HPDE6-E6E7 (cell line): ENCODE data around the gene PRIMA1.

Source experiments
- DNase-seq: peaks from one replicate; pipeline ENCODE4 v3.0.0; 2011; ENCODE audit warnings: missing footprints; ENCODE audit errors: extremely low spot score

PRIMA1 gene

DNA sequence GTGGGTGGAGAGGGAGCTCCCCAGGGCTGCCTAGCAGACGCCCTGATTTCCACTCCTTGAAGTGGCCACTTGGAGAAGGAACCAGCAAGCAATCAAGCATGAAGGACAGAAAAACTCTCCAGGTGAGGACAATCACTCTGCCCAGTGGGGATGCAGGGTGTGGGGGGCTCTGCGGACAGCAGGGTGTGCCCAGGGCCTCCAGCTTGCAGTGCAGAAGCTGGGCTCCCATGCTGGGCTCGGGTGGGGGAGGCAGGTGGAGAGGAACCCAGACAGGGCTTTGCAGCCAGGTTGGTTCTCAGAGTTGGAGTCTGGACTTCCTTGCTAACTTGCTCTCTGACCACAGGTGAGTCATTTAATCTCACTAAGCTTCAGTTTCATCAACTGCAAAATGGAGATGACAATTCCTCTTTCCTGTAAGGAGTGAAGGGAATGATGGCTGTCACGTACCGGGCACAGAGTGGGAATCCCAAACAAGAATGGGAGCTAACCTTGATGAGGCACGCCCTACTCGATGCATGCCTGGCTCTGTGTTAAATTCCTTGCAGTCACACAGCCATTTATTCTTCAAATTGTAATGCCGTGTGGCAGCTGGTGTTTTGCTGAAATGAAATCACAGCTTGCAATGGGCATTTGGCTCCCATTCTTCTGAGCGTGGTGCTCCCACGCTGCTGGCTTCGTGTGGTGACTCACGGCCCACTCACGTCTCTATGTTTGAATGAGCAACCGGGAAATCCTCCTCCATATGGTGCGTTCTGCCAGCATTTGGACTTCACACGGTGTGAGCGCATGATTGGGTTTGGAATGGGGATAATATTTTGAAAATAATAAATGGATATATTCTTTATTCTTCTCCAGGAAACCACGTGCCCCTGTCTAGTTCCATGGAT lies 75.2 kb downstream of the PRIMA1 start:
- no peak for DNase-seq

DNA sequence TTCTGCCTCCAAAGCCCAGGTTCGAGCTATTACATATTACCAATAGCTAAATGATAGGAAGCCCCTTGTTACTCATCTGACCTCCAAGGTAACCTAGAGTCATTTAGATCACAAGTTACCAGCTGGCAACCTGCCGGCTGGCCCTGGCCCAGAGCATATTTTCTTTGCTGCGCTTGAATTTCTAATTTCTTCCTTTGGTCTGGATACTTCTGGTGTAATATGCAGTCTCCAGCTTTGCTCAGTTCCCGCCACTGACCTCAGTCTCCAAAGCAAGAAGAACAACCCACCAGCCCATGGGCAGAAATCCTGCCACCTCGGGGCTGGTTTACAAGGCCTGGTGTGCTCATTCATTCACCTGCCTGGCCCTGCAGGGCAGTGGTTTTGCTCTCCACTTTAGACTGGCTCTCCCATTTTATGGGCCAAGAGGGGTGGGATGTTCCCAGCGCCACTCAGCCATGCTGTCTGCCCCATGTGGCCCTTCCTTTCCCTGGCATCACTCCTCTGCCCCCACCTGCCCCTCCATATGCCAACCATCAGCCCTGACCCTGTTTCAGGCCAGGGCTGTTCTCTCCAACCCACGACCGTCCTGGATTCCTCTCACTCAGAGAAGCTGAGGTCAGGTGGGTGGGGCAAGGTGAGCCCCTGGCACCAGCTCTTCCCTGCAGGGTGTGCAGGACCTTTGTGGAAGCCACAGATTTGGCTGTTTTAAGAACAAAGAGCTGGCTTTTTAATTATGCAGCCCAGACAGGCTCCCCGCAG lies 76.0 kb downstream of the PRIMA1 start:
- no peak for DNase-seq

DNA sequence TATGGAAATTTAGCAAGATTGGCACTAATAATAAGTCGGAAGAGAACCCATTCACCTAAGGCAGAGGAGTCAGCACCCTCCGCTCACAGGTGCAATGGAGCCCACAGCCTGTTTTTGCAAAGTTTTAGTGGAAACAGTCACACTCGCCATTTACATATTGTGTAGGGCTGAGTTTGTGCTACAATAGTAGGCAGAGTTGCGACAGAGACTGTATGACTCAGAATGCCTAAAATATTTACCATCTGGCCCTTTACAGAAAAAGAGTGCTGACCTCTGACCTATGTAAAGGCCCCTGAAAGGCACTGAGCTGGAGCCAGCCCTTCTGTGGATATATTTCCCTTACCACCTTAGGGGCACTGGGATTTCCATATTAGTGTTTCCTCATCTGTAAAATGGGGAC lies 79.0 kb downstream of the PRIMA1 start:
- DNase-seq: no peak

DNA sequence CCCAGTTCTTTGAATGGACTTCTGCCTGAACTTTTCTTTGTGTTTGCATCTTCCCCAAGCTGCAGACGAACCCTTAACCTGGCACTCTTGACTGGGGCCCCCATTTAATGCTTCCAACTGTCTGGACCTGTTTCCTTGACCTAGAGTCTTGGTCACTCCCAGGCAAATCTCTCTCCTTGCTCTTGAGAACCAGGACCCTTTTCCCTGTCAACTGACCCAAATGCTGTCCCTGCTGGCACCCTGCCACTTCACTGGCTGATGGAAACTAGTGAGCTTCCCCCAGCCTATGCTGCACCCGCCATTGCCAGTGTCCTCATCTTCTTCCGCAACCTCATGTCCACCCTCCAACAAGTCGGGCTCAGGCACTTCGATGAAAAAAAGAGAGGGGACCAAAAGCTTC lies 79.5 kb downstream of the PRIMA1 start:
- no peak for DNase-seq

DNA sequence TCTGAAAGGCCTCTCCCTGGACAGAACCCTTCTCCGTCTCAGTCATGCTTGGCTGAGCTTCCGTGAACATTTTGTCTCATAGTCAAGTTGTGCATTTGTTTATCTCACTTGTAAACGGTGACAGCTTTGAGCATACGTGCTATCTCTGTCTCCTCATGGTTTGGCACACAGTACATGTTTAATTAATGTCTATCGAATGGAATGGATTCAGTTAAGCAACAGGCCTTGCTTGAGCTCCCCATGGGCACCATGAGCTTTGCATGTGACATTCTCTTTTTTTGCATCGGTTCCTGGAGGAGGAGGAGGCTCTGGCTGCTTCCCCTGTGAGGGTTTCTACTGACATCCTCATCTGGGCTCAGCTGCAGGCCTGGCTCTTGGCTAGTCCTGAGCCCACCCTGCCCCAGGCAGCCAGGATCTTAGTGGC lies 80.0 kb downstream of the PRIMA1 start:
- DNase-seq: no peak

DNA sequence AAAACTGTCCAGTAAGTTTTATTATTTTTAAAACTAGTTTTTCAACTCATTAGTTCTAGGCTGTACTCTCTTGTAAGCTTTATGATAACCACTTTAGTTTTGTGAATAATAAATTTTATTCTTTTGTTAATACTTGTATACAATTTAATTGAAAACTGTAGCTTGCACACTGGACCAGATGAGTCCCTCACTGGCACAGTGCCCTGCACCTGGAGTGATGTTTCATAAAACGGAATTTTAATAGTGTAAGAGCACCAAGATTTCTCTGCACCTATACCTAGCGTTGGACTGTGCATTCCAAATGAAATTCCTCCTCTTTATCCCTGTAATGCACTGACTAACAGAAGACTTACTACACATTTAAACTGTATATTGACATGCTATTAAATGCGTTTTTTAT lies 80.8 kb downstream of the PRIMA1 start:
- no peak for DNase-seq

DNA sequence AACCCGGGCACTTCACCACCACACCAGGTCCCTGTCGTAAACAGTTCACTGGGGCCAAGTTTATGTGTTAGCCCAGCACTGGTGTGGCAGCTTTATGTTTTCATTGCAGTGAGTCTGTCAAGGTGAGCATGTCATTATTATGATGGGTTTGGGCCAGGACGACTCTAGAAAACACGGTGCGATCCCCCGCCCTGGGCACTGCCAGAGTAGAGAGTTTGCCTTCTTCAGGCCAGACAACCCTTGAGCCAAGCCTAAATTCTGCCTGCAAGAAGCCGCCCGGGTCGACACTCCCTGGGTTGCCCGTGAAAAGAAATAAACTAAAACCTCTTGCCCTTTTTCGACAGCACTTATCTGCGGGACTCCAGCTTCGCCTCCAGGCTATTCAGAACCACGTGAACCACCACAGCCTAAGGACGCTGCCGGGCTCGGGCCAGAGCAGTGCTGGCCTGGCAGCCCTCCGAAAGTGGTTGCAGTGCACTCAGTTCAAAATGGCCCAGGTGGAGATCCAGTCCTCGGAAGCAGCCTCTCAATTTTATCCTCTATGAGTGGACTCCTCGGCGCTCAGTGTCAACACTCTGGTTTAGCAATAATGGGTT lies 81.8 kb downstream of the PRIMA1 start:
- no peak for DNase-seq

DNA sequence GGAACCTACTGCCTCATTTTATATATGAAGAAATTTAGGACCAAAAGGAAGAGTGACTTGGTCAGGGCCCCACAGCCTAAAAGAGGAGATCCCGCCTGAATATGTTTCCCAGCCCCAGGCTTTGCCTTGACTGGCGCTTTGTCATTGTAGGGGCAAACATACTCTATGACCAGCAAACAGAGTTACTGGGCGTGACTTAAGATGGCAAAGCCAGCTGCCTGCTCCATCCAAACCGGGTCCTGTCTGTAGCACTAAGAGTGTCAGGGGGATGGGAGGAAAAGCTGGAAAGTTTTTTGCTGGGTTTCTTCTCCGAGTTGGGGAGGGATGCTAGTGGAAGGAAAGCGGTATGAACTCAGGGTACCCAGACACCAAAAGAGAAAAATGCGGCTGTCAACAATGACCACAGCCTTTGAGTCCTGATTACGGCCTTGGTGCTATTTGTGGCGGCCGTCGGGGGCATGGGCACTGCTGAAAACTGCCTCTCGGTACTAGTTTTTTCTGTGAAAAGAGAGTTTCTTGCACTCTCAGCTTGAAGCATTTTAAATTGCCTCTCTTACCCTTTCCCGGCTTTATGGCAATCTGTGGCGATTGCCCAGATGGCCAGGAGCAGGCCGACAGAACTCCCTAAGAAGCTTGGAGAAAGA lies 82.7 kb downstream of the PRIMA1 start:
- DNase-seq: no peak

DNA sequence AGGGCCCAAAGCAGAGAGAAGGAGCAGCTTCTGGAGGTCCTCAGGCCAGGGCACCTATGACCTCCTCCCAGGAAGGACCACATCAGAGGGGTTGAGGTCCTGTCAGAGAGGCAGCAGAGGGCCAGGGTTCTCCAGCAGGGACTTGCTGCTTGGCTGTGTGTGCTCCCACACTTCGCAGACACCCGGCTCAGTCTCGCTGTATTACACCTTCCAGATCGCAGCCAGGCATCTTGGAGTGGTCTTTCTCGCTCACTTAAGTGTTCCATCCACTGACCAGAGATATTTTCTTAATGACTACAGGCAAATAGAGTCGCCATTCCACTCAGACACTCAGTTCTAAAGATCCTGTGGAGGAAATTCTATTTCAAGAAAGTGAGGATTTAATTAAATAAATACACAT lies 84.3 kb downstream of the PRIMA1 start:
- no peak for DNase-seq

DNA sequence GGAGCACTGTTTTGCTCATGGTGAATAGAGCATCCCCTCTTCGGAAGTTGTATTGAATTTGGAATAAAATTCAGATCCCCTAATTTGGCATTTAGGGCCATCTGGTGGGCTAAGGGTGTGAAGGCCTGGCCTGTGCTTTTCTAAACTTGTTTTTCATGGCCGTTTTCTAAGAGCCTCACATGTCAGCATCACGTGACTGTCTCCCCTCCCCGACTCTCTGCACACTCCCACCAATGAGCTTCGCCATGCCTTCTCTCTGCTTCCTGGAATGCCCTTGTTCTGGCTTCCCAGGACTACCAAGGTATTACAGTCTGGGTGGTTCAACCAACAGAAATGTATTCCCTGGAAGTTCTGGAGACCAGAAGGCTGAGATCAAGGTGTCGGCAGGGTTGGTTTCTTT lies 85.3 kb downstream of the PRIMA1 start:
- no peak for DNase-seq

DNA sequence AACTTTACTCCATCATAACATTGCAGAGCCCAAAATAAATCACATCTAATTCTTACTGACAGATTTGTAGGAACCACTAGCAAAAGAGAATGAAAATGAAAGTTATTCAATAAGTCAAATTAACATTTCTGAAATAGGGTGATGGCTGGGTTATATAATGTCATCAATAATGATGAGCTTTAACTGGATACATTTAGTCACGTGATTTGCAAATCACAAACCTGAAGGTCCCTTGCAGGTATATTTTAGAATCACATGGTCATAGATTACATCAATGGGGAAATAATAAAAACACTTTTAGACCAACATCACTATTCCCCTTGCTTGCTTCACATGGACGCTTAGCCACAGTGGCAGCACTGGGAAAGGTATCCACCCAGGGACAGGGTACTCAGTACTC lies 86.7 kb downstream of the PRIMA1 start:
- no peak for DNase-seq

DNA sequence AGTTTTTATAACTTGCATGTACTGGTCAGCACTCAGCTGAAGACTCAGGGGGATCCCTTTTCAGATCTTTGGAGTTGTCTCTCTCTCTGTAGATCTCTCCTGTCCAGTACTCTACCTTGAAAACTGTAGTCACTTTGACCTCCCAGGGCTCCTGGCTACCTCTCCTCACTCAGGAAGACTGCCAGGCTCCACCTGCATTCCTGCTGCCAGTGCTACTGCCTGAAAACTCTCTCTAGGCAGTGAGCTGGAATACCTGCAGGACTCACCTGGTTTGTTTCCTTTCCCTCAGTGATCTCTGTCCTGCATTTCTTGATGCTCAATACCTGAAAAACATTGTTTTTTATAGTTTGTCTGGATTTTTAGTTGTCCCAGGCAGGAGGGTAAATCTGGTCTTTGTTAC lies 87.4 kb downstream of the PRIMA1 start:
- DNase-seq: no peak

DNA sequence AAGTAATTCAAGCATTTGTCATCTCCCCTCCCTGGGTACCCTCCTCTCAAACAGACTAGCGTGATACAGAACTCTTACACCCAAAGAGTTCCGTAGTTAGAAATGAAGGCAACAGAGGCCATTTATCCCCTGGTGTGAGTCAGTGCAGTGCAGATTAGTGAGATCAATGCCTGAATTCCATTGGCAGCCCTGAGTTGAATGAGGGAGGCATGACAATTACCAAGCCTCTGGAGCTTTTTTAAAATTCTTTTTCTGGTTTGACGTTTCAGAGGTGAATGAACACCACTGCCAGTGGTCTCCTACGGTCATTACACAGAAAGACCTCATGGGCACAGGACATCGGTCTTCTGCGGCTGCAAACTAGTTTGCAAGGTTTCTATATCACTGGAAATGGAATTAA lies 94.4 kb downstream of the PRIMA1 start:
- DNase-seq: no peak

DNA sequence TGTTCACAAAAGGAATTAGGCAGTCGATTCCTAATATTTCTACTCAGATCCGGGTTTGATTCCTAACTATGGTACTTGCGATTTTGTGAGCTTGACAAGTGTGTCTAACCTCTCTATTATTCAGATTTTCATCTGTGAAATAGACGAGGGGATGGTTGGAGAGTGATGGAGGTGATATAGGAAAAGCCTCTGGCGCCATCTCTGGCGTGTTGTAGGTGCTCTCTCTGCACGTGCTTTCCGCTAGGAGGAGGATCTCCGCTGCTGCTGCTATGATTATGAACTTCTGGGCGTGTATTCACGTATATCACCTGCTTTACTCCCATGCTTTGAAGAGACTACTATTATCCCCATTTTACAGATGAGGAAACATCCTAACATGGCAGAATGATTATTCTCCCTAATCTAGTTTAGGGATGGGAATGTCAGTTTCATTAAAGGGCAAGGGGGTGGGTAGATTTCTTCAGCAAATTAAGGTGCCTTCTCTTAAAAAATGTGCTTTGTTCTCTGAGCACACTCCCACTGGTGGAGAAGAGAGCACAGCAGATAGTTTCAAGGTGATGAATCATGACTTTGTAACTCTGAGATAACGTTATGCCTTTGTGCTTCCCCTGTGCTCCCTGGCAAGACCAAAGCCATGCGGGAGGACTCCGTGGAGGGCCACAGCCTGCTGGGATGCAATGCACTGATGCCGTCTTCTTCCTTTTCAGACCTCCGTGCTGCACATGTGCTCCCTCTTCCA lies 97.1 kb downstream of the PRIMA1 start:
- no peak for DNase-seq

DNA sequence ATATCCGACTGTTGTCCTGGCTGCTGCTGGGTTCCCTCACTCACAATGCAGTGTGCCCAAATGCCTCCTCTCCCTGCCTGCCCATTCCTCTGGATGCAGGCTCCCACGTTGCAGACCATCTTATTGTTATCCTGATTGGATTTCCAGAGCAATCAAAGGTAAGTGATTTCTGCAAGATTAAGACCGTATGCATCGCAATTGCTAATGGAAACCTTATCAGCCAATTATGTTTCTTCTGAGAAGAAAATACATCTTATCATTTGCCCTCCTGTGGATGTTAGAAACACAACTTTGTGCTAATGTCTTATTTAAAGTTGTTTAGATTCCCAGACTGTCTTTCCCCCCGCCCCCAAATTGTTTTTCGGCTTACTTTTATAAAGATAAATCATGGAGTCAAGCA lies 98.1 kb downstream of the PRIMA1 start:
- no peak for DNase-seq

DNA sequence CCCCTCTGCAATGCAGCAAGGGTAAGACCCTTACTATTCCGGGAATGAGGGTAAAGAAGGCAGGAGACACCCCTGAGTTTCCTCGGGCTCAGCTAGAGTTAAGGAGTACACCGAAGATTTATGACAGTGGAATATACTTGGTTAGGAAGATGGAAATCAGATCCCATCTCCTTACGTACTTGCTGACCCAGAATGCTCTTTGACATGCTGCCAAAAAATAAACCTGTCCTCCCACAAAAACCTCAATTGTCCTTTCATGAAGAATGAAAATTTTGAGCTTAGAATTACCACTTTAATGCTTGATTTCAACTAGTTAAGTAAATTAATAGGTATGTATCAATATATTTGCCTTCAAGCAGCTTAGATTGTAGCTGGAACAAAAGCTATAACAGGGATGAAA lies 99.5 kb downstream of the PRIMA1 start:
- DNase-seq: no peak

DNA sequence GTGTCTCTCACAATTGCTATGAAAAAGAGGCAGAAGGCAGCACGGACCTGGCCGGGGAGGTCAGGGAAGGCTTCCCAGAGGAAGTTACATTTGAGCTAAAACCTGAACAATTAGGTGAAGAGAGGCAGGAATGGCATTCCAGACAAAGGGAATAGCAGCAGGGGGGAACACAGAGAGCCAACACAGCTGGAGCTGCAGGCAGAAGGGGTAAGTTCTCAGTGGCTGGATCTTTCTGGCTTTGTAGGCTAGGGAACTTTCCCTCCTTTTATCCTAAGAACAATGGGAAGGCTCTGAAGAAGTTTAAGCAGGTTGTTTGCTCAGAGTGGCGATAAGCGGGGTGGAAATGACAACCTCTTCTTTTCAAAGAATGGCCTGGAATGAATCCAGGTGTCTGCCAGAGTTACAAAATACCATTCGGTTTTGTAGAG lies 100.0 kb downstream of the PRIMA1 start:
- DNase-seq: no peak

DNA sequence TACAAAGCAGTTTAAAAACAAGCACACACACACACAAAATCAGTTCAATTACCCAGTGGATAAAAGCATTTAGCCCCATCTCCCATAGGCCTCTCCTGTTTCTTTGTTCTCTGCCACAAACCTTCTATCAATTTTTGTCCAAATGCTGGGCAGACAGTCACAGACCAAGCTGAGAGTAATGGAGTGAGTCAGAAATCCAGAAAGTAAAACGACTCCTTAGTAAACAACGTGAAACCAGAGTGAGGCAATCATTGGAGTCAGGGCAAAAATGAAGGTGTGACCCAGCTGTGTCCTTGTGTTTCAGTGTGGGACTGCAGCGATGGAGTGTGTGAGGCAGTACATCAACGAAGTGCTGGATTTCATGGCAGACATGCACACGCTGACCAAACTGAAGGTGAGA lies 102.0 kb downstream of the PRIMA1 start:
- no peak for DNase-seq

DNA sequence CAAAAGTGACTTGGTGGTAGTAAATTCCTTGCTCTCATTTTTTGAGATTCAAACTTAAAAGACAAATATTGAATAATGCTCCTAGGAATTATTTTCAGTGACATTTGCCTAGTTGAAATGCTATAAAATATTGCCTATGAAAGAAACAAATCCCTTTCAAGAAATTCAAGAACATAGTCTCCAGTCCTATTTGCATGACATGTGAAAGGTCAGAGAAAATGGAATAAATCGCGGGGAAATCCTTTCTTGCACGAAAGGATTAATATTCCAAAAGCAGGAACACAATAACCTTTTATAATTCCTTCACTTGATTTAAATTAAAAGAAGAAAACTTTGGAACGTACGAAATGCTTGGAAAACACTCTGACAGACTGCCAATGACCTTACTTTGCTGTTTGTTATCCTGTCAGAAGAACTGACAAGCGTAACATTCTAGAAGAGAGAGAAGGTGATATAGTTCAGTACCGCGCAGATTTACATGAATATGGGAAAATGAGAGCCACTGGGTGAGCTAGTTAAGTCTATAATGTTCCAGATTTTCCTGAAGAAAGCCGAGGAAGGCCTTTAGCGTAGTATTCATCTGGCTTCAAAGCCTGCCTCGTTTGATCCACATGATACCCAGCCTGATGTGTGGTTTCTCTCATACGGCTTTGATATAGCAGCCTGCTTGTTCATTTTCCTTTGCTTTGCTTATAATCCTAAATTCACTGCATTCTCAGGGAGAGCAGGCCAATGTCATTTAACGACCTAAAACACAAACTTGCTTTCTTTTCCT lies 103.0 kb downstream of the PRIMA1 start:
- DNase-seq: no peak

DNA sequence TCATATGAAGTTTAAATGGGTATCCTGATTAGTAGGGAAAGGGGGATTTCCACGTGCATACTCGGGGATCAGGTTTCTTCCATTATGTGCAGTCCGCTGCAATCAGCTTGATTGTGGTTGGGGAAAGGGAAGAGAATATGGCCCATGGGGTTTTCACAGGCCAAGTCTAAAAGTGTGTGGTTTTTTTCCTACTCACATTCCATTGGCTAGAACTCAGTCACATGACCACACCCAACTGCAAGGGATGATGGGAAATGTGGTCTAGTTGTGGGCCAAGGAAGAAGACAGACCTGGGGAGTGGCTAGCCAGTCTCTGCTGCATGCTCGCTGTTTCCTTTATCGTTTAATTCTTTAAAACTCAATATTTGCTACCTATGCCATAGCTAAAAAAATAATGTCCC lies 105.1 kb downstream of the PRIMA1 start:
- no peak for DNase-seq

DNA sequence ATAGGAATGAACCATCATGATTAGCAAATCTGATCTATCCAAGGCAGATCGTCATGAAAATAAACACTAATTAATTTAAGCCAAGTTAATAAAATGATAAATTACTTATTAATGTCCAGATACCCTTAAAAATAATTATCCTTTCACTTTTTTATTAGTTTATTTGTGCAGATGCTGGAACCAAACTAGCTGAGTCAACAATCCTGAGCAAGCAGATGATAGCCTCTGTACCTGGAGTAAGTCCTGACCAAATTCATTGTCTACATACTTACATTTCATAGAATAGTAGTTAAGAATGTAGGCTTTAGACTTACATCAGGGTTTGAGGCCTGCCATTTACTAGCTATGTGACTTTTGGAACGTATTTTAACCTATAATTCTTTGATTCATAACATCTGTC lies 105.8 kb downstream of the PRIMA1 start:
- no peak for DNase-seq
